SK-N-SH (cell line): Measurements from ENCODE around the gene POU6F2. TPM values are rescaled to one million over a fixed set of nuclear protein-coding genes. Genes with fewer than 3 reads are reported as not detected.

Experiments used
- CTCF ChIA-PET: fragments of 300-600, 350-600 bp; formaldehyde crosslinking; extraction: SDS; loops from one replicate; lab custom pipeline; 2021; lab: Yijun Ruan, JAX
- POLR2A ChIA-PET: fragments of 350-600 bp; sonication (Branson Sonifier 250); formaldehyde crosslinking; extraction: SDS; loops from one replicate; lab custom pipeline; 2020; ENCODE audit warnings: antibody characterized with exemption, inconsistent platforms; lab: Yijun Ruan, JAX
- DNase-seq: peaks from one replicate; pipeline ENCODE4 v3.0.0; 2012
- H2AFZ ChIP-seq: fragments of 200-600 bp; sonication (generic); 2 replicates; pipeline ENCODE4 v1.8.1; 2016; ENCODE audit warnings: antibody characterized with exemption, mild to moderate bottlenecking, low read depth
- H3F3A ChIP-seq: fragments of 200-600 bp; sonication (generic); replicated peaks from 2 replicates; pipeline ENCODE3; 2016; ENCODE audit warnings: antibody characterized with exemption, mild to moderate bottlenecking; ENCODE audit not compliant: insufficient read depth
- H3K27ac ChIP-seq, 2 experiments: fragments of 200-500 bp in 1 of 2; fragments of 200-600 bp in 1 of 2; sonication (Bioruptor generic) in 1 of 2; sonication (generic), shearing (Covaris generic) in 1 of 2; 2 replicates each; pipeline versions ENCODE4 v1.5.1 to v1.6.1; 2014 to 2016; ENCODE audit warnings: low read depth in 2 of 2, inconsistent platforms in 1 of 2, low read length in 1 of 2, mild to moderate bottlenecking in 1 of 2, mixed read lengths in 1 of 2
- H3K27me3 ChIP-seq: fragments of 200-600 bp; sonication (generic), shearing (Covaris generic); 2 replicates; pipeline ENCODE4 v1.6.1; 2016; ENCODE audit warnings: mixed run types; ENCODE audit not compliant: insufficient read depth
- H3K36me3 ChIP-seq, 2 experiments: fragments of 200-500 bp in 1 of 2; fragments of 200-600 bp in 1 of 2; sonication (Bioruptor generic) in 1 of 2; sonication (generic) in 1 of 2; replicated peaks in 1 of 2; 2 replicates each; pipeline versions ENCODE3 to v1.5.1; 2014 to 2016; ENCODE audit warnings: low read length in 1 of 2, mild to moderate bottlenecking in 1 of 2; ENCODE audit not compliant: insufficient read depth in 2 of 2, control insufficient read depth in 1 of 2
- H3K4me1 ChIP-seq, 2 experiments: fragments of 200-500 bp in 1 of 2; fragments of 200-600 bp in 1 of 2; sonication (Bioruptor generic) in 1 of 2; sonication (generic), shearing (Covaris generic) in 1 of 2; 2 replicates each; pipeline versions ENCODE4 v1.5.1 to v1.6.1; 2014 to 2016; ENCODE audit warnings: low read depth in 1 of 2, low read length in 1 of 2, mixed run types in 1 of 2; ENCODE audit not compliant: insufficient read depth in 2 of 2, control insufficient read depth in 1 of 2
- H3K4me2 ChIP-seq: fragments of 200-600 bp; sonication (generic), shearing (Covaris generic); 2 replicates; pipeline ENCODE4 v1.6.1; 2017; ENCODE audit warnings: mixed run types
- H3K4me3 ChIP-seq, 2 experiments: fragments of 200-500 bp in 1 of 2; fragments of 200-600 bp in 1 of 2; sonication (Bioruptor generic) in 1 of 2; sonication (generic), shearing (Covaris generic) in 1 of 2; 2 replicates each; pipeline versions ENCODE4 v1.5.1 to v1.8.1; 2014 to 2016; ENCODE audit warnings: low read depth in 2 of 2, inconsistent platforms in 1 of 2, low read length in 1 of 2, mild to moderate bottlenecking in 1 of 2, mixed read lengths in 1 of 2, moderate library complexity in 1 of 2
- H3K79me2 ChIP-seq: fragments of 200-600 bp; sonication (generic); 2 replicates; pipeline ENCODE4 v1.8.1; 2017; ENCODE audit warnings: mild to moderate bottlenecking; ENCODE audit not compliant: insufficient read depth
- H3K9ac ChIP-seq: fragments of 200-600 bp; sonication (generic); 2 replicates; pipeline ENCODE4 v1.6.1; 2017; ENCODE audit warnings: mixed run types
- H3K9me2 ChIP-seq: fragments of 200-600 bp; sonication (generic); 2 replicates; pipeline ENCODE4 v1.6.1; 2017; ENCODE audit warnings: mixed run types
- H3K9me3 ChIP-seq: fragments of 200-600 bp; sonication (generic); 2 replicates; pipeline ENCODE4 v1.6.1; 2017; ENCODE audit warnings: mixed run types, mild to moderate bottlenecking, moderate library complexity
- H4K20me1 ChIP-seq: fragments of 200-600 bp; sonication (generic); 2 replicates; pipeline ENCODE4 v1.6.1; 2017; ENCODE audit warnings: mild to moderate bottlenecking, mixed run types; ENCODE audit not compliant: insufficient read depth
- ELF1 ChIP-seq: IDR thresholded peaks from 2 replicates; pipeline ENCODE4 v1.4.0; 2012
- EP300 ChIP-seq, 2 experiments: IDR thresholded peaks; 2 replicates each; pipeline versions ENCODE4 v1.4.0 to v1.6.1; 2012; ENCODE audit warnings: borderline replicate concordance in 1 of 2, low read depth in 1 of 2, low read length in 1 of 2
- FOXJ3 ChIP-seq: sonication (generic); formaldehyde crosslinking; IDR thresholded peaks from 2 replicates; pipeline ENCODE4 v1.5.1; 2020; ENCODE audit warnings: mild to moderate bottlenecking, missing genetic modification reagents
- IRF3 ChIP-seq: fragments of 150-350 bp; IDR thresholded peaks from 2 replicates; pipeline ENCODE4 v1.6.1; 2016; ENCODE audit warnings: mild to moderate bottlenecking, low read depth, low read length
- MAX ChIP-seq: IDR thresholded peaks from 2 replicates; pipeline ENCODE4 v1.4.0; 2012; ENCODE audit warnings: low read depth
- MEF2A ChIP-seq: IDR thresholded peaks from 2 replicates; pipeline ENCODE4 v1.4.0; 2012; ENCODE audit warnings: low read depth, borderline replicate concordance
- NRF1 ChIP-seq: IDR thresholded peaks from 2 replicates; pipeline ENCODE4 v1.6.1; 2012; ENCODE audit warnings: low read depth, mild to moderate bottlenecking, low read length
- RAD21 ChIP-seq: IDR thresholded peaks from 2 replicates; pipeline ENCODE4 v1.6.1; 2012; ENCODE audit warnings: mild to moderate bottlenecking, low read length
- RFX5 ChIP-seq: IDR thresholded peaks from 2 replicates; pipeline ENCODE4 v1.6.1; 2012; ENCODE audit warnings: mild to moderate bottlenecking, improper control_type of control experiment, low read length
- SIN3A ChIP-seq: IDR thresholded peaks from 2 replicates; pipeline ENCODE4 v1.6.1; 2012; ENCODE audit warnings: low read depth, mild to moderate bottlenecking, low read length, moderate library complexity, borderline replicate concordance
- TAF1 ChIP-seq: IDR thresholded peaks from 2 replicates; pipeline ENCODE4 v1.6.1; 2012; ENCODE audit warnings: low read depth, mild to moderate bottlenecking, low read length, moderate library complexity, borderline replicate concordance
- YY1 ChIP-seq: IDR thresholded peaks from 2 replicates; pipeline ENCODE4 v1.4.0; 2012; ENCODE audit warnings: low read depth, mild to moderate bottlenecking
- WGBS: methylation state at CpG from one replicate; pipeline ENCODE4 v1.1.6; 2017; ENCODE audit warnings: low lambda C conversion rate; 5-methylcytosine and 5-hydroxymethylcytosine counted together
- polyA plus RNA-seq, 3 experiments: library from polyadenylated mRNA; depleted of rRNA; stranded (reverse); fragments of >200 nt; gene quantifications; 2 replicates each; pipeline ENCODE4 v1.2.3, GENCODE V29; 2012
- TF ChIP-seq, protein P1 (sequence below): IDR thresholded peaks from 2 replicates; pipeline ENCODE4 v1.4.0; 2012; ENCODE audit warnings: low read depth, borderline replicate concordance
- TF ChIP-seq, protein P2 (sequence below): IDR thresholded peaks from 2 replicates; pipeline ENCODE4; 2012

The POU6F2 gene
- polyA plus RNA-seq, 1 of the 3 experiments (the other 2 are of a cell fraction) = under 0.01 TPM

DNA sequence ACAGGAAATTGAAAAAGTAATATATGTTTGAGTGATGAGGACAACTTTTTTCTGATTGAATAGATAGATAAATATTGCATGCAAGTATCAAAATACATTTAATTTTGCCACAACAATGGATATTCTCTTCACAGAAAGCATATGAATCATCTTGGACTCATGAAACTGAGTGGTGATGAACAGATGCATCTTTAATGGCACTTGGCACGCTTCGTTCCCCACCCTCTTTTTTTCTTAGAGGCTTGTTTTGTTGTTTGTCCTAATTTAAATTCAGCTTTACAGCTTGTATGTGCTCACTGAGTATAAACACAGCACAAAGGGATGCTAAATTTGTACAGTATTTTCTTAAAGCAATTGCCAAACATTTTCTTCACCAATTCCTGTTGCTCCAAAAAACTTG, 443.5 kb downstream of the POU6F2 start:
- ChIA-PET POLR2A (no interaction called here), CTCF (no interaction called here)
- peaks cover 4% of the 10 kb centered on the region; the same call in 1 of the 2 replicates for H3K27me3 ChIP-seq
- no peak overlapping the region for H2AFZ ChIP-seq
- H3K4me2 ChIP-seq = no peak overlapping the region
- WGBS = 17% methylated on average over 2 of the region's 2 CpGs
- no peaks in the 10 kb centered on the region for H3K79me2 ChIP-seq
- H3K9ac ChIP-seq = no peak overlapping the region
- no peaks in the 10 kb centered on the region for H3K4me1 ChIP-seq
- TF ChIP-seq IRF3 (no peak), MEF2A (no peak), MAX (no peak), EP300 (IDR thresholded peaks at IDR 0.05; ENCODE audit: borderline replicate concordance in 1 of 2, low read depth in 1 of 2, low read length in 1 of 2) (no peak), SIN3A (no peak), RAD21 (no peak), ELF1 (no peak), YY1 (no peak), RFX5 (no peak), TAF1 (no peak)
- TF ChIP-seq, protein P1, sequence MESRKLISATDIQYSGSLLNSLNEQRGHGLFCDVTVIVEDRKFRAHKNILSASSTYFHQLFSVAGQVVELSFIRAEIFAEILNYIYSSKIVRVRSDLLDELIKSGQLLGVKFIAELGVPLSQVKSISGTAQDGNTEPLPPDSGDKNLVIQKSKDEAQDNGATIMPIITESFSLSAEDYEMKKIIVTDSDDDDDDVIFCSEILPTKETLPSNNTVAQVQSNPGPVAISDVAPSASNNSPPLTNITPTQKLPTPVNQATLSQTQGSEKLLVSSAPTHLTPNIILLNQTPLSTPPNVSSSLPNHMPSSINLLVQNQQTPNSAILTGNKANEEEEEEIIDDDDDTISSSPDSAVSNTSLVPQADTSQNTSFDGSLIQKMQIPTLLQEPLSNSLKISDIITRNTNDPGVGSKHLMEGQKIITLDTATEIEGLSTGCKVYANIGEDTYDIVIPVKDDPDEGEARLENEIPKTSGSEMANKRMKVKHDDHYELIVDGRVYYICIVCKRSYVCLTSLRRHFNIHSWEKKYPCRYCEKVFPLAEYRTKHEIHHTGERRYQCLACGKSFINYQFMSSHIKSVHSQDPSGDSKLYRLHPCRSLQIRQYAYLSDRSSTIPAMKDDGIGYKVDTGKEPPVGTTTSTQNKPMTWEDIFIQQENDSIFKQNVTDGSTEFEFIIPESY = no peak
- TF ChIP-seq, protein P2, sequence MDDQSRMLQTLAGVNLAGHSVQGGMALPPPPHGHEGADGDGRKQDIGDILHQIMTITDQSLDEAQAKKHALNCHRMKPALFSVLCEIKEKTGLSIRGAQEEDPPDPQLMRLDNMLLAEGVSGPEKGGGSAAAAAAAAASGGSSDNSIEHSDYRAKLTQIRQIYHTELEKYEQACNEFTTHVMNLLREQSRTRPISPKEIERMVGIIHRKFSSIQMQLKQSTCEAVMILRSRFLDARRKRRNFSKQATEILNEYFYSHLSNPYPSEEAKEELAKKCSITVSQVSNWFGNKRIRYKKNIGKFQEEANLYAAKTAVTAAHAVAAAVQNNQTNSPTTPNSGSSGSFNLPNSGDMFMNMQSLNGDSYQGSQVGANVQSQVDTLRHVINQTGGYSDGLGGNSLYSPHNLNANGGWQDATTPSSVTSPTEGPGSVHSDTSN = no peak
- DNase-seq = no peak
- H3K9me3 ChIP-seq = no peaks in the 10 kb centered on the region
- H3K27ac ChIP-seq = no peak overlapping the region
- H3K4me3 ChIP-seq = no peak overlapping the region
- H3K9me2 ChIP-seq = no peaks in the 10 kb centered on the region
- no peaks in the 10 kb centered on the region for H4K20me1 ChIP-seq
- H3K36me3 ChIP-seq = no peaks in the 10 kb centered on the region
- no peaks in the 10 kb centered on the region for H3F3A ChIP-seq

DNA sequence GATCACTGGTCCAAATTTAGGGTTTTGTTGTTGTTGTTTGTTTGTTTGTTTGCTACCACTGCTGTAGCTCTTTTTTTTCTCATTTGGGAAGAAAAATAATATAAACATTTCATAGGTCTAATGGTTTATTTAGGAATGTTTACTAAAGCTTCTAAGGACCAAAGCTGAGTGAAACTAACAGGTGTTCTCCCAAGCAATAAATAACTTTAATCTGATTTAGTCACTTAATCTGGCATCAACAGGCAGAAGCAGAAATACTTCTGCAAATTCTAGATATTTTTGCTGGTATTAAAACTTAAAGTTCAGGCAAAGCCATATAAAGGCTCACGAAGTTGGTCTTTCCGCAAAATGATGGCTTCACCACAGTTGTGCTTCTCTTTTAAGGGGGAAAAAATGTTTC, 444.0 kb downstream of the POU6F2 start:
- no peaks in the 10 kb centered on the region for H3K4me1 ChIP-seq
- no peak for DNase-seq
- no peaks in the 10 kb centered on the region for H3K36me3 ChIP-seq
- ChIA-PET CTCF (no interaction called here), POLR2A (no interaction called here)
- H3K9me3 ChIP-seq = no peaks in the 10 kb centered on the region
- peaks cover 4% of the 10 kb centered on the region; the same call in 1 of the 2 replicates for H3K27me3 ChIP-seq
- no peak overlapping the region for H3K27ac ChIP-seq
- no peaks in the 10 kb centered on the region for H3F3A ChIP-seq
- H3K4me3 ChIP-seq = no peak overlapping the region
- H3K9ac ChIP-seq = no peak overlapping the region
- 34% methylated on average over 2 of the region's 2 CpGs for WGBS
- H4K20me1 ChIP-seq = no peaks in the 10 kb centered on the region
- no peak overlapping the region for H2AFZ ChIP-seq
- H3K79me2 ChIP-seq = no peaks in the 10 kb centered on the region
- H3K9me2 ChIP-seq = no peaks in the 10 kb centered on the region
- no peak for TF ChIP-seq YY1
- no peak for TF ChIP-seq EP300 (IDR thresholded peaks at IDR 0.05; ENCODE audit: borderline replicate concordance in 1 of 2, low read depth in 1 of 2, low read length in 1 of 2)
- no peak for TF ChIP-seq IRF3
- no peak for TF ChIP-seq FOXJ3 (CRISPR knock-in tag)
- no peak for TF ChIP-seq NRF1
- H3K4me2 ChIP-seq = no peak overlapping the region
